HepG2 (cell line): ENCODE results near the gene GMEB1.

ENCODE experiments used
- CTCF ChIP-seq: sonication (generic); formaldehyde crosslinking; IDR thresholded peaks from 2 replicates; pipeline ENCODE4 v1.5.0; 2020; ENCODE audit warnings: mild to moderate bottlenecking, missing genetic modification reagents, moderate library complexity
- FOSL1 ChIP-seq: sonication (generic); formaldehyde crosslinking; IDR thresholded peaks from 2 replicates; pipeline ENCODE4 v1.9.0; 2021; ENCODE audit warnings: missing genetic modification reagents, borderline replicate concordance
- FOXK2 ChIP-seq: fragments of 450-650 bp; IDR thresholded peaks from 2 replicates; pipeline ENCODE4 v1.6.1; 2016
- MNT ChIP-seq: fragments of 450-650 bp; IDR thresholded peaks from 2 replicates; pipeline ENCODE4 v1.6.1; 2016
- ZNF816 ChIP-seq: sonication (generic); formaldehyde crosslinking; IDR thresholded peaks from 2 replicates; pipeline ENCODE4 v1.8.0; 2022; ENCODE audit warnings: missing genetic modification reagents, mild to moderate bottlenecking, borderline replicate concordance
- ZNF83 ChIP-seq: sonication (generic); formaldehyde crosslinking; IDR thresholded peaks from 2 replicates; pipeline ENCODE4 v1.4.0; 2020; ENCODE audit warnings: missing genetic modification reagents, mild to moderate bottlenecking, borderline replicate concordance
- TF ChIP-seq, protein P1 (sequence below), 2 experiments: sonication (generic) in 1 of 2; formaldehyde crosslinking in 1 of 2; IDR thresholded peaks; 2 replicates each; pipeline versions ENCODE4 v1.4.0 to v1.6.1; 2016 to 2020; ENCODE audit warnings: borderline replicate concordance in 1 of 2, low read depth in 1 of 2, mild to moderate bottlenecking in 1 of 2, missing genetic modification reagents in 1 of 2
- TF ChIP-seq, protein P2 (sequence below): sonication (generic); formaldehyde crosslinking; IDR thresholded peaks from 2 replicates; pipeline ENCODE4 v1.4.0; 2020; ENCODE audit warnings: missing genetic modification reagents, borderline replicate concordance
- TF ChIP-seq, protein P3 (sequence below): sonication (generic); formaldehyde crosslinking; IDR thresholded peaks from 2 replicates; pipeline ENCODE4 v1.5.1; 2020; ENCODE audit warnings: mild to moderate bottlenecking, missing genetic modification reagents, moderate library complexity

- TF ChIP-seq, protein P1, sequence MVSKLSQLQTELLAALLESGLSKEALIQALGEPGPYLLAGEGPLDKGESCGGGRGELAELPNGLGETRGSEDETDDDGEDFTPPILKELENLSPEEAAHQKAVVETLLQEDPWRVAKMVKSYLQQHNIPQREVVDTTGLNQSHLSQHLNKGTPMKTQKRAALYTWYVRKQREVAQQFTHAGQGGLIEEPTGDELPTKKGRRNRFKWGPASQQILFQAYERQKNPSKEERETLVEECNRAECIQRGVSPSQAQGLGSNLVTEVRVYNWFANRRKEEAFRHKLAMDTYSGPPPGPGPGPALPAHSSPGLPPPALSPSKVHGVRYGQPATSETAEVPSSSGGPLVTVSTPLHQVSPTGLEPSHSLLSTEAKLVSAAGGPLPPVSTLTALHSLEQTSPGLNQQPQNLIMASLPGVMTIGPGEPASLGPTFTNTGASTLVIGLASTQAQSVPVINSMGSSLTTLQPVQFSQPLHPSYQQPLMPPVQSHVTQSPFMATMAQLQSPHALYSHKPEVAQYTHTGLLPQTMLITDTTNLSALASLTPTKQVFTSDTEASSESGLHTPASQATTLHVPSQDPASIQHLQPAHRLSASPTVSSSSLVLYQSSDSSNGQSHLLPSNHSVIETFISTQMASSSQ (IDR thresholded peaks at IDR 0.05; ENCODE audit: low read depth): no peak
- TF ChIP-seq, protein P1 (CRISPR knock-in tag; IDR thresholded peaks at IDR 0.05; ENCODE audit: borderline replicate concordance): no peak
- TF ChIP-seq, protein P2, sequence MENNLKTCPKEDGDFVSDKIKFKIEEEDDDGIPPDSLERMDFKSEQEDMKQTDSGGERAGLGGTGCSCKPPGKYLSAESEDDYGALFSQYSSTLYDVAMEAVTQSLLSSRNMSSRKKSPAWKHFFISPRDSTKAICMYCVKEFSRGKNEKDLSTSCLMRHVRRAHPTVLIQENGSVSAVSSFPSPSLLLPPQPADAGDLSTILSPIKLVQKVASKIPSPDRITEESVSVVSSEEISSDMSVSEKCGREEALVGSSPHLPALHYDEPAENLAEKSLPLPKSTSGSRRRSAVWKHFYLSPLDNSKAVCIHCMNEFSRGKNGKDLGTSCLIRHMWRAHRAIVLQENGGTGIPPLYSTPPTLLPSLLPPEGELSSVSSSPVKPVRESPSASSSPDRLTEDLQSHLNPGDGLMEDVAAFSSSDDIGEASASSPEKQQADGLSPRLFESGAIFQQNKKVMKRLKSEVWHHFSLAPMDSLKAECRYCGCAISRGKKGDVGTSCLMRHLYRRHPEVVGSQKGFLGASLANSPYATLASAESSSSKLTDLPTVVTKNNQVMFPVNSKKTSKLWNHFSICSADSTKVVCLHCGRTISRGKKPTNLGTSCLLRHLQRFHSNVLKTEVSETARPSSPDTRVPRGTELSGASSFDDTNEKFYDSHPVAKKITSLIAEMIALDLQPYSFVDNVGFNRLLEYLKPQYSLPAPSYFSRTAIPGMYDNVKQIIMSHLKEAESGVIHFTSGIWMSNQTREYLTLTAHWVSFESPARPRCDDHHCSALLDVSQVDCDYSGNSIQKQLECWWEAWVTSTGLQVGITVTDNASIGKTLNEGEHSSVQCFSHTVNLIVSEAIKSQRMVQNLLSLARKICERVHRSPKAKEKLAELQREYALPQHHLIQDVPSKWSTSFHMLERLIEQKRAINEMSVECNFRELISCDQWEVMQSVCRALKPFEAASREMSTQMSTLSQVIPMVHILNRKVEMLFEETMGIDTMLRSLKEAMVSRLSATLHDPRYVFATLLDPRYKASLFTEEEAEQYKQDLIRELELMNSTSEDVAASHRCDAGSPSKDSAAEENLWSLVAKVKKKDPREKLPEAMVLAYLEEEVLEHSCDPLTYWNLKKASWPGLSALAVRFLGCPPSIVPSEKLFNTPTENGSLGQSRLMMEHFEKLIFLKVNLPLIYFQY (CRISPR knock-in tag): no peak
- TF ChIP-seq ZNF816 (CRISPR knock-in tag) (no peak), CTCF (CRISPR knock-in tag) (no peak), FOSL1 (CRISPR knock-in tag) (no peak), ZNF83 (CRISPR knock-in tag) (no peak), MNT (no peak), FOXK2 (no peak)
- TF ChIP-seq, protein P3, sequence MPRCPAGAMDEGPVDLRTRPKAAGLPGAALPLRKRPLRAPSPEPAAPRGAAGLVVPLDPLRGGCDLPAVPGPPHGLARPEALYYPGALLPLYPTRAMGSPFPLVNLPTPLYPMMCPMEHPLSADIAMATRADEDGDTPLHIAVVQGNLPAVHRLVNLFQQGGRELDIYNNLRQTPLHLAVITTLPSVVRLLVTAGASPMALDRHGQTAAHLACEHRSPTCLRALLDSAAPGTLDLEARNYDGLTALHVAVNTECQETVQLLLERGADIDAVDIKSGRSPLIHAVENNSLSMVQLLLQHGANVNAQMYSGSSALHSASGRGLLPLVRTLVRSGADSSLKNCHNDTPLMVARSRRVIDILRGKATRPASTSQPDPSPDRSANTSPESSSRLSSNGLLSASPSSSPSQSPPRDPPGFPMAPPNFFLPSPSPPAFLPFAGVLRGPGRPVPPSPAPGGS (CRISPR knock-in tag): no peak
Observed at GRCh38 chr1:28668191-28668955, at the start of gene GMEB1.
